HG03135 (cell line): Measurements from ENCODE around the gene IKZF2.
A peak's percentile ranks its signal among the peaks of the same experiment; 100 is the strongest.

Experiments
- ATAC-seq: cut with Tn5 transposase; IDR thresholded peaks from one replicate; pipeline ENCODE4 v1.9.1; 2021; ENCODE audit warnings: mild to moderate bottlenecking, moderate library complexity; ENCODE audit not compliant: unreplicated experiment

The IKZF2 gene

DNA sequence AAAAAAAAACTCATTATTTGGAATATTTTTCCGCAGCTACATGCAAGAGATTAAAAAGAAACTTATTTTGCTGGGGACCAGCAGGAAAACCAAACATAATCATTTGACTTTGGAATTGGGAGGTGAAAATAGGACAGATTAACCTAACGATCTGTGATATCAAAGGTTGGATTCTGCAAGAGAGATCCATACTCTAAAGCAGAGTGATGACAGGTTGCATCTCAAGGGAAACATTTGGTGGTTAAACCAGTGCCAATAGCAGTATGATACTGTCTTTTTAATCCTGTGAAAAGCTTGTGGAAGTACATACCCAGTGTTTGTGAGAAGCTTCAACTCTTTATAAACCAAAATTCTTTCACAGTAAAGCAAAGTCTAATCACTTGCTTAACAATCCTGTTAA lies 5.3 kb upstream of the IKZF2 start:
- no peak for ATAC-seq

DNA sequence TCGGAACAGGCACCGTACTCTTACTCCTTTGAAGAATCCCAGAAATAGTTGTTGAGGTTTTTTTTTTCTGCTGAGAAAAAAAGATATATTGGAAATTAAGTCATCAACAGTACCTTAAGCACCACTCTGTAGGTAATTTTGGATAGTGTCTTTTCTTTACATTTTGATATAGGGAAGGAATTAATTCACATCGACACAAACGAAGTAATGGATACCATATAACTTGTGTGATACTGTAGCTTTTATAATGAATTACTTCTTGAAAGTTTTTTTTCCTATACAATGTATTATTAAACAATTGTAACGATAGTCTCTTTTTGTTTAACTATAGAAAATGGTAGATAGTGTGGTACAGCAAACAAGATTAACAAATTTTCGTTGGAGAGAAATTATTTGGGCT lies 1.5 kb upstream of the IKZF2 start:
- ATAC-seq, result no peak

DNA sequence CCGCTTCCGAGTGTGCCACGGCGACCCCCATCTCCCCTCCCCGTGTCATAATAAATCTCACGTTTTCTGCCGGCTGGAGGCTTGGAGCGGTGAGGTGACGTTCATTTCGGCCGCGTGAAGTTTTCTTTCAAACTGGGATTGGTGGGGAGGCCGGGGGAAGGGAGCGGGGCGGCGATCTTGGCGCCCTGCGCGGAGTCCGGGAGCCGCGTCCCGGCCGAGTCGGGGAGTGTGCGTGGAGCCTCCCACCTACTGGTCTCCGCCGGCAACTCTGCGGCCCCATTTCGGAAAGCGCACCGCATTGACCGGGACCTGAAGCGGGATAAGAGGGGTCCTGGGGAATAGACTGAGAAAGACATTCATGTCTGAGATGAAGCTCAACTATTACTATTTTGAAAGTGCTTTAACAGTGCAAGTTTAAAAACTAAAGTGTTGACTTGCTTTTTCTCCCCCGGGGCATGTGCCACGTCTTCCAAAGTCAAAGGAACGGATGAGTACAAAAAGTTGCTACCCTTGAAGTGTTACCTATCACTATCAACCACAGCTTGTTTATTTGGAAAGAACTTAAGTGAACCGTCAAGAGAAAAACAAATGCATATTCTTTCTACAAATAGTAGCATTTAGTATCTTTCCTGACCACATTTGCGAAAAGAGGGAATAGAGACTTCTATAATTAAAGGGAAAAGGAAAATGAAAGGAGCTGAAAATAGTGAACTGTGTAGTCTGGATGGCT lies 818 bp upstream of the IKZF2 start:
- peak; percentile 21 for ATAC-seq

DNA sequence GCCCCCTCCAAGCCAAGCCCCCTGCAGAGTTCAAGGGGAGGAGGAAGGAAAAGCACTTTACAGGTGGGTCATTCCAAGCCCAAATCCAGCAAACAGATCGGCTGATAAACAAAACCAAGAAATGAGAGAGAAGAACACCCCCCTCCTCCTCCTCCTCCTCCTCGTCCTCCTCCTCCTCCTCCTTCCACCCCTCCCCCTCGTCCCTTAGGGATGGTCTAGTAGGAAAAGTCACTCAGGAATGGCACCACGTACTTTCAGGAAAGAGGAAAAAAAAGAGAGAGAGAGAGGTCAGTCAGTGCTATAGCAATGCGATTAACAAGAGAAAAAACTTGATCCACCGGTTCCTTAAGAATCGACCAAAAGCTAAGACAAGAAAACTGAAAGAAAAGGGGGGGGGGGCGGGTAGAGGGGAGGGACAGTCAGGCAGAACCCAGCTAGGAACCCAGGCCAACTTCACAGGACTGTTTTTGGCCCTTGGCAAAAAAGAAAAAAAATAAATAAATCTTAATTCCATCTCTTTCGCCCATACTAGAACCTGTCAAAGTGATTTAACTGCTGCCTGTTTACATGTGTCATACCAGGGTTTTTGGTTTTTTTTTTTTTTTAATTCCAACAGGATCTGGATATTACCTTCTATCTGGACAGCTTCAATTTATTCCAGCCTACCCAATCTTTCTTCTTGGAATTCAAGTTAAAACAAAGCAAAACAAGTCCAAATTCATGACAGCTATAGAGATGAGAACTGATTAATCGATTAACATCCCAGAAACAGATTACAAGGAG lies 906 bp downstream of the IKZF2 start:
- no peak for ATAC-seq

GRCh38 chr2:213149949-213150314 lies 1.5 kb downstream of the IKZF2 start:
- no peak for ATAC-seq

DNA sequence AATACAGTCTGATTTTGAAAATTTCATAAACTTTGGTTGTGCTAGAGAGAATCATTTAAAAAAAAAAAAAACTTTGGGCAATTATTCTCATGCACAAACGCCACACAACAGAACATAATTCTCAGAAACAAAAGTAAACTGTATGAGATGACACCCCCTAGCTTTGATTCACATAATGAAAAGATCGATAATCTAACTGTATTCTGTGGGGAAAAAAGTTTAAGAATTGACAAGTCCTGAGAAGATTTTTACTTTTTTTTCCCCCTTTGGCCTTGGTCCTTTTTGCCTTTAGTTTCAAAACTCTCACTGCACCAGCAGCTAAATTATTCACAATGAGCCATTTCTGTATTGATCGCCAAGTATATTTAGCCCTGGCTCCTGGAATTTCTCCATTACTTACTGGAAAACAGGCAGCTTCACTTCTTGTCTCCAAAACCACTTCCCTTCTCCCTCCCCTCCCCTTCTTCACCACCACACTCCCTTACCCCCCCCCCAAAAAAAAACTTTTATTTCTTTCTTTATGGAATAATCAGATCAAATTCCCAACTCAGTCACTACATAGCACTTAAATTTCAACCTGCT lies 2.0 kb downstream of the IKZF2 start:
- no peak for ATAC-seq

- ATAC-seq, result no peak
These were observed 2.7 kb downstream of the IKZF2 start for GRCh38 chr2:213148572-213149261.

DNA sequence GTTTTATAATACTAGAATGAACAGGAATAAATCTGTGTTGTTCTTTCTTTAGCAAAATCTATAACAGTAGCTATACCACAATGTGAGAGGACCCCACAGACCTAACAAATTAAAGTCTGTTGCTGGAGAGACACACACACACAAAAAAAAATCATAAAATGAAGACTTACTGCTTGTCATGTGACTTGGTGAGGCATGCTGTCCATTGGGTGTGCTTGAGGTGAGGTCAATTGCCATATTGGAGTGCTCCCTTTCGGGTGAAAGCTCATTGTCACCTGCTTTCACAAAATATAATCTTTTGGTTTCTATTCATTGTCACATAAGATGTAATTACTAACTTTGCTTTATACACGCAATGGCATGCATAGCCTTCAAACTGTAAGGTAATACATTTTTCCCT lies 3.9 kb downstream of the IKZF2 start:
- peak; percentile 17 for ATAC-seq

GRCh38 chr2:213145715-213146242 lies 5.6 kb downstream of the IKZF2 start:
- ATAC-seq, result no peak

- no peak for ATAC-seq
These were observed 14.3 kb downstream of the IKZF2 start for GRCh38 chr2:213137064-213137463.

GRCh38 chr2:213129311-213129710 lies 22.1 kb downstream of the IKZF2 start:
- no peak for ATAC-seq

GRCh38 chr2:213125646-213126347 lies 25.6 kb downstream of the IKZF2 start:
- no peak for ATAC-seq

GRCh38 chr2:213122725-213123124 lies 28.7 kb downstream of the IKZF2 start:
- no peak for ATAC-seq

DNA sequence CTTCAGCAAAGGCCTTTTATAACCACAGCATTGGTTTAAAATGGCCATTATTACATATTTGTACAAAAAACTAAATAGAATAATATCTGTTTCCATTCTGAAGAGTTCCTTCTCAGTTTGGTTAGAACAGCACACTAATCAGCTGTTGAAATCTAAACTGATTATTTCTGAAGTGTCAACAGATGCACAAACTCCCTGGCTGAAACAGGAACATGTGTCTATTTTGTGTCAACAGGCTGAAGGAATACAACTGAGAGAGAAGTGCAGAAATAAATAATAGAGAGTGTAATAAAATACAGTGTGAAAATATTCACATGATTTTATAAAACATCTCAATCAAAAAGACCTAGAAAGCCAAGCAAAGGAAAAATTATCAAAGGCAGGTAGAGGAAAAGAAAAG lies 29.7 kb downstream of the IKZF2 start:
- ATAC-seq, result no peak

DNA sequence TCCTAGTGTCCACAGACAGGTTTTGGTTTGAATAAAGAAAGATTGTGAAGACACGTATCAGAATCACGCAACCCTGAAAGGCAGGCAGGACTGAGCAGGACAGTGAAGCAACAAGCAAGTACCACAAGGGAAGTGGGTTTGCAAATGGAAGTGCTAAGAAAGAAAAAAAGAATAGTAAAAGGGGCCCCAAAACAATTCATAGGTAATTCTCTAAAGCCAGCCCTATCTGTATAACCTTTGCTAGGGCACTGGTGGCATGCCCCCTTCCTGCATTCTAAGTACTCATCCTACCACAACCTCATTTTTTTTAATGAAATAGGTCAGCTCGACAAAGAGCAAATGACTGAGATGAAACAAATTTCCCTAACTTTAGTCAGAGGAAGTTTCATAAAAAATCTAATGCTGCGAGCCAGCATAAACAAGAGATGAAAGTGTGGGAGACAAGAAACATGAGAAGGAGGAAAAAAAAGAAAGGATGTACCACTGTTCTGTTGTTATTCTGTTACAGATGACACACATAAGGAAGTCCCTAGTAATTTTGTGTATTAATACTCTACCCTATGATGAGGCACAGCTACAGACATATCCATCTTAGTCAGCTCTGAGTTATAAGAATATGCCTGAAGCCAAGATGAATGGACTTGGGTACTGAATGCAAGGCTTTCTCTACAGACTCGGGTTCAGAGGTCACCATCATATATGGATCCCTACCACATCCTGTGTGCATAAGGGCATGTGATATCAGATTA lies 32.2 kb downstream of the IKZF2 start:
- ATAC-seq, result peak; percentile 63

- no peak for ATAC-seq
These were observed 43.1 kb downstream of the IKZF2 start for GRCh38 chr2:213108308-213108707.

GRCh38 chr2:213107728-213108127 lies 43.7 kb downstream of the IKZF2 start:
- ATAC-seq, result no peak

DNA sequence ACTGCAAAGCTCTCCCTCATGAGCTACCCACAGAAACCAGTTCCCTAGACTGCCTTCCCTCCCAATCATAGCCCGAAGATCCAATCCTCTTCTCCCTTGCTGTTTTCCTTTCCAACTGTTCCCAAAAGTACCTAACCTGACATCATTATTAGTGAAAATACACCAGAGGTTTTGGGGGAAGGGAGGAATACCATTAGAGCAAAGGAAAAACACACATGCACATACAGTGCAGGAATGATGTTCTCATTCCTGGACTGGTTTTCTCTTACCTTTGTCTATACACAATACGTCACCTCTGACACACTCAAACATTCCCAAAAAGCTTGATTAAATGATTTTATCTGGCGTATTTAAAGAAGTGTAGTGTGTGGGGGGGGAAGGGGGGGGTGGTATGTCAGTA lies 46.2 kb downstream of the IKZF2 start:
- no peak for ATAC-seq

GRCh38 chr2:213104903-213105202 lies 46.6 kb downstream of the IKZF2 start:
- ATAC-seq, result no peak
